IPS DF 6.9 (cell line): Measurements from ENCODE around the gene PIP5KL1.

ENCODE experiments used
- DNase-seq: peaks from one replicate; pipeline ENCODE4 v3.0.0-alpha.2; 2013; ENCODE audit warnings: low read depth, low spot score
- H3K27ac ChIP-seq: one replicate; pipeline ENCODE4 v1.5.1; 2013; ENCODE audit warnings: low read length, control low read depth
- H3K27me3 ChIP-seq: 2 replicates; pipeline ENCODE4 v1.6.1; 2013; ENCODE audit warnings: mild to moderate bottlenecking, low read length; ENCODE audit not compliant: control insufficient read depth, insufficient read depth
- H3K36me3 ChIP-seq: 2 replicates; pipeline ENCODE4 v1.6.1; 2013; ENCODE audit warnings: low read length; ENCODE audit not compliant: control insufficient read depth, insufficient read depth
- H3K4me1 ChIP-seq: 2 replicates; pipeline ENCODE4 v1.6.1; 2013; ENCODE audit warnings: low read length; ENCODE audit not compliant: control insufficient read depth, insufficient read depth
- H3K4me3 ChIP-seq: 2 replicates; pipeline ENCODE4 v1.5.1; 2013; ENCODE audit warnings: mild to moderate bottlenecking, low read length
- H3K9me3 ChIP-seq: 2 replicates; pipeline ENCODE4 v1.6.1; 2013; ENCODE audit warnings: low read length, inconsistent platforms; ENCODE audit not compliant: control insufficient read depth, insufficient read depth
- WGBS: extraction: QIAGEN DNeasy Blood & Tissue Kit; methylation state at CpG from one replicate; pipeline ENCODE4 v1.1.7; 2013; ENCODE audit warnings: mixed read lengths, missing lambda C conversion rate; ENCODE audit not compliant: insufficient read length, insufficient coverage; 5-methylcytosine and 5-hydroxymethylcytosine counted together

Gene PIP5KL1

DNA sequence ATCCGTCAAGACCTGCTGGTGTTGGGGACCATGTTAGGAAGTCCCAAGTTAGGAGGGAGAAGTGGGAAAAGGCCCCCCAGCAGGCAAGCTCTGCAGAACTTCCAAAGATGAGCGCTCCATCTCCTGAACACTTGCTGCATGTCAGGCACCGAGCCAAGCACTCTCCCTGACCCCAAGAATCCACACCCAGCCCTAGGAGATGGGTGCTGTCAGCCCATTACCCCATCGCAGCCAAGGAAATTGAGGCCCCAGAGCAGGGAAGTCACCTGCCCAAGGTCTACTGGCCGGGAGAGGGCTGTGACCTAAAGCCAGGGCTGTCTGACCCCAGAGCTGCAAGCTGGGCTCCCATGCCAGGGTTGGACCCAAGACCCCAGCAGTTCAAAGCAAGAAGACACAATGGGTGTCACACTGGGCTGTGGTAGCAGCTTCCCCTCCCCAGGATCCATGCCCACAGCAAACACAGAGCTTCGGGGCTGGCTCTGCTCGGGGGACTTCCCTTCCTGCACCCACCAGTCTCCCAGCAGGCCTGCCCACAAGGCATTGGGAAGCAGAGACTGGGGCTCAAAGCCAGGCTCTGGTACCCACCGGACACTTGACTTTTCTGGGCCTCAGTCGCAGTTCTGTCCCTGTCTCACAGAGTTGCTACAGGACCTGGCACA is 36.7 kb upstream of the PIP5KL1 start:
- Histone ChIP-seq H3K4me1 (peaks cover 26% of the 10 kb centered on the region), H3K36me3 (no peaks in the 10 kb centered on the region), H3K27ac (no peak overlapping the region), H3K27me3 (no peaks in the 10 kb centered on the region), H3K9me3 (no peaks in the 10 kb centered on the region), H3K4me3 (no peak overlapping the region)
- no peak for DNase-seq
- WGBS, result no CpG with 5 or more reads among the region's 9 CpGs

GRCh38 chr9:127966416-127967150 is 36.0 kb upstream of the PIP5KL1 start:
- Histone ChIP-seq H3K36me3 (no peaks in the 10 kb centered on the region), H3K9me3 (no peaks in the 10 kb centered on the region), H3K27ac (no peak overlapping the region), H3K4me3 (no peak overlapping the region), H3K27me3 (no peaks in the 10 kb centered on the region), H3K4me1 (peaks cover 23% of the 10 kb centered on the region)
- WGBS, result no CpG with 5 or more reads among the region's 8 CpGs
- no peak for DNase-seq

- Histone ChIP-seq H3K4me3 (no peak overlapping the region), H3K27ac (no peak overlapping the region), H3K36me3 (no peaks in the 10 kb centered on the region), H3K27me3 (no peaks in the 10 kb centered on the region), H3K4me1 (peaks cover 21% of the 10 kb centered on the region), H3K9me3 (no peaks in the 10 kb centered on the region)
- no peak for DNase-seq
- WGBS, result no CpG with 5 or more reads among the region's 6 CpGs
Measured at GRCh38 chr9:127965953-127966352, 35.4 kb upstream of the PIP5KL1 start.

DNA sequence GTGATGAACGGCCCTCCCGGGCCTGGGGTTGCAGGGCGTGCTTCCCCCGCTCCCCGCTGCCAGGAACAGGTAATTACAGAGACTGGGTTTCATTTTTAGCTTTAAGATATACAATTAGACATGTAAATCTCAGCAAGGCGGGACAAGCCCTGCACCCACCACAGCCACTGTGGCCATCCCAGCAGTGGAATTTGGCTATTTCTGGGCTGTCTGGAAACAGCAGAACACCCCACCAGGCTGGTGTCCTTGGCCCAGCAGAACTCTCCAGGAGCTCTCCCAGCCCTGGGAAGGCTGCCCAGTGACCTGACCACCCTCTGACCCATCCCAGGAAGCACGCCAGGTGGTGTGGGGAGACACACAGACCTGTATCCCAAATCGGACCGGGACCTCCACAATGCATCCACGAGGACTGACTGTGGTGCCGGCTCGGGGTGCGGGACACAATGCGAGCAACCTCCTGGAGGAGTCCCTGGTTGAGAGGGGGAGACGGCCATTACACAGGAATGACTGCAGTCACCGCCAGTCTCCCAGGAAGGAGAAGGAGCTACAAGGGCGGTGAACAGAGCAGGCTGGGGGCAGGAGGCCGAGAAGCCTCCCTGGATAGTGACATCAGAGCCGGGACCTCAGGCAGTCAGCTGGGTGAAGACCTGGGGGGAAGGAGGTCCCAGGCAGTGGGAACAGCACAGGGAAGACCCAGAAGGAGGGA is 32.9 kb upstream of the PIP5KL1 start:
- no peak overlapping the region for H3K4me3 ChIP-seq
- H3K27ac ChIP-seq, result no peak overlapping the region
- no peaks in the 10 kb centered on the region for H3K27me3 ChIP-seq
- DNase-seq, result no peak
- no peaks in the 10 kb centered on the region for H3K9me3 ChIP-seq
- no CpG with 5 or more reads among the region's 19 CpGs for WGBS
- no peaks in the 10 kb centered on the region for H3K36me3 ChIP-seq
- H3K4me1 ChIP-seq, result peaks cover 19% of the 10 kb centered on the region; the same call in 1 of the 2 replicates

- no peak overlapping the region for H3K27ac ChIP-seq
- no peaks in the 10 kb centered on the region for H3K36me3 ChIP-seq
- no peaks in the 10 kb centered on the region for H3K9me3 ChIP-seq
- H3K27me3 ChIP-seq, result no peaks in the 10 kb centered on the region
- no peak for DNase-seq
- no CpG with 5 or more reads among the region's 3 CpGs for WGBS
- H3K4me1 ChIP-seq, result peaks cover 16% of the 10 kb centered on the region; the same call in 1 of the 2 replicates
- H3K4me3 ChIP-seq, result no peak overlapping the region
Measured at GRCh38 chr9:127963041-127963358, 32.4 kb upstream of the PIP5KL1 start.

GRCh38 chr9:127962278-127962677 is 31.7 kb upstream of the PIP5KL1 start:
- Histone ChIP-seq H3K4me3 (no peak overlapping the region), H3K27me3 (no peaks in the 10 kb centered on the region), H3K27ac (no peak overlapping the region), H3K9me3 (no peaks in the 10 kb centered on the region), H3K36me3 (no peaks in the 10 kb centered on the region), H3K4me1 (peaks cover 16% of the 10 kb centered on the region; the same call in 1 of the 2 replicates)
- WGBS, result no CpG with 5 or more reads among the region's 3 CpGs
- no peak for DNase-seq

DNA sequence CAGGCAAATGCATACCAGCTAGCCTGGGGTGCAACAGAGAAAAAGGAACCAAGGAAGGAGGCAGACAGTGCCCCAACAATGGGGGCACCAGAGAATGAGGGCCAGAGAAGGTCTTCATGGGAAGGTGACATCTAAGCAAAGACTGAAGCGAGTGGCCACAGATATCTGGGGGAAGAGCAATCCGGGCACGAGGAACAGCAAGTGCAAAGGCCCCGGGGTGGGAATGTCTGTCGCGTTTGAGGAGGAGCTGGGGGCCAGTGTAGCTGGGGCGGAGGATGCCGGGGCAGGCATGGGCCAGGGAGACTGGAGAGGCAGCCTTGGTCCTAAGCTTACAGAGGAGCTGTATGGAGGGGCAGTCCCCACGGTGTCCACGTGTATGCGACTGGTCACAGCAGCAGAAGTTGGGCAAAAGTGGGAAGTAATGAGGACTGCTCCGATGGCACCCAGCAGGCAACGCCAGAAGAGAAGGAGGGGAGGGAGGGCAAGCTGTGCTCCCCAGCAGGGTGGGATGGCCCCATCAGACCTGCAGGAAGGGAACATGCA is 31.1 kb upstream of the PIP5KL1 start:
- no CpG with 5 or more reads among the region's 13 CpGs for WGBS
- no peaks in the 10 kb centered on the region for H3K27me3 ChIP-seq
- DNase-seq, result no peak
- H3K4me3 ChIP-seq, result no peak overlapping the region
- peaks cover 15% of the 10 kb centered on the region; the same call in 1 of the 2 replicates for H3K4me1 ChIP-seq
- H3K9me3 ChIP-seq, result no peaks in the 10 kb centered on the region
- no peaks in the 10 kb centered on the region for H3K36me3 ChIP-seq
- no peak overlapping the region for H3K27ac ChIP-seq

- H3K36me3 ChIP-seq, result no peaks in the 10 kb centered on the region
- H3K27ac ChIP-seq, result no peak overlapping the region
- WGBS, result no CpG with 5 or more reads among the region's 2 CpGs
- H3K27me3 ChIP-seq, result no peaks in the 10 kb centered on the region
- no peak overlapping the region for H3K4me3 ChIP-seq
- DNase-seq, result no peak
- peaks cover 13% of the 10 kb centered on the region; the same call in 1 of the 2 replicates for H3K4me1 ChIP-seq
- H3K9me3 ChIP-seq, result no peaks in the 10 kb centered on the region
Measured at GRCh38 chr9:127961155-127961490, 30.5 kb upstream of the PIP5KL1 start.

- Histone ChIP-seq H3K27ac (no peak overlapping the region), H3K4me1 (peaks cover 15% of the 10 kb centered on the region), H3K27me3 (no peaks in the 10 kb centered on the region), H3K4me3 (no peak overlapping the region), H3K9me3 (no peaks in the 10 kb centered on the region), H3K36me3 (no peaks in the 10 kb centered on the region)
- no CpG with 5 or more reads among the region's 11 CpGs for WGBS
- no peak for DNase-seq
Measured at GRCh38 chr9:127960410-127961154, 30.0 kb upstream of the PIP5KL1 start.

DNA sequence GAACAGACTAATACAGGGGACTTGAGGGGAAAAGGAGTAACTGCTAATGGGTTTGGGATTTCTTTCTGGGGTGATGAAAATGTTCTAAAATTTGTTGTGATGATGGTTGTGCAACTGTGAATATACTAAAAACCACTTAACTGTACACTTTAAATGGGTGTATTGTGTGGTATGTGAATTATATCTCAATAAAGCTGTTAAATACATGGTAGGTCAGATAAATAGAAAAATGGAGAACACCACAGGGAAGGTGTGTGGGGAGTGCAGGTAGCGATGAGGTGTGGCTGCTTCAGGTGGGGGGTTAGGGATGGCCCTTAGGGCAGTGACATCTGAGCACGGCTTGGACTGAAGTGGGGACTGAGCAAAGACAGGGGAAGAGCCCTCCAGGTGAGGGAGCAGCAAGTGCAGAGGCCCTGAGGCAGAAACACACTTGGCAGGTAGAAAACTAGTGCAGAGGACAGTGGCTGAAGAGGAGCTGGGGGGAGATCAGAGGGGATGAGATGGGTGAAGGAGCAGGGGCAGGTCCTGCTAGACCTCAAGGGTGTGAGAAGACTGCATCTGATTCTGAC is 29.3 kb upstream of the PIP5KL1 start:
- no CpG with 5 or more reads among the region's 2 CpGs for WGBS
- Histone ChIP-seq H3K27me3 (no peaks in the 10 kb centered on the region), H3K4me1 (peaks cover 13% of the 10 kb centered on the region), H3K27ac (no peak overlapping the region), H3K9me3 (no peaks in the 10 kb centered on the region), H3K36me3 (no peaks in the 10 kb centered on the region), H3K4me3 (no peak overlapping the region)
- DNase-seq, result no peak
